Ovary (tissue), 9 donors: Measurements from ENCODE around the gene MYPN. TPM values are rescaled to one million over a fixed set of nuclear protein-coding genes. Genes with fewer than 3 reads are reported as not detected.

ENCODE experiments used
- DNase-seq, 5 donors: peaks; one replicate each; pipeline ENCODE4 v3.0.0-alpha.2; 2019 to 2020
- H3K27ac ChIP-seq, 2 donors: fragments of 200-600 bp; one replicate each; pipeline versions ENCODE4 v1.5.1 to v1.8.0; 2019 to 2022
- H3K27me3 ChIP-seq: fragments of 200-600 bp; one replicate; pipeline ENCODE4 v1.8.0; 2022
- H3K36me3 ChIP-seq: fragments of 200-600 bp; sonication (generic); one replicate; pipeline ENCODE4 v1.5.1; 2019
- H3K4me1 ChIP-seq: one replicate; pipeline ENCODE4 v1.8.1; 2013; ENCODE audit warnings: mild to moderate bottlenecking, moderate library complexity; ENCODE audit not compliant: insufficient read depth
- H3K4me3 ChIP-seq: fragments of 200-600 bp; sonication (generic); one replicate; pipeline ENCODE4 v1.5.1; 2017
- H3K9me3 ChIP-seq, 2 donors: fragments of 200-600 bp in 1 of 2; sonication (generic) in 1 of 2; one replicate each; pipeline versions ENCODE4 v1.5.1 to v1.8.1; 2013 to 2019; ENCODE audit warnings: mild to moderate bottlenecking in 1 of 2, moderate library complexity in 1 of 2
- CTCF ChIP-seq, 3 donors: fragments of 450-650 bp in 2 of 3; fragments of 200-600 bp in 1 of 3; IDR thresholded peaks; one replicate each; pipeline versions ENCODE4 v1.5.1 to v1.8.0; 2016 to 2022; ENCODE audit warnings: antibody characterized with exemption in 3 of 3, mild to moderate bottlenecking in 1 of 3
- EP300 ChIP-seq: sonication (generic); formaldehyde crosslinking; IDR thresholded peaks from one replicate; pipeline ENCODE4 v1.6.1; 2017; ENCODE audit warnings: antibody characterized with exemption
- POLR2A ChIP-seq: fragments of 450-650 bp; IDR thresholded peaks from one replicate; pipeline ENCODE4 v1.6.1; 2017; ENCODE audit warnings: antibody characterized with exemption, mild to moderate bottlenecking, moderate library complexity
- WGBS, 3 donors: extraction: QIAGEN DNeasy Blood & Tissue Kit in 1 of 3; methylation state at CpG; one replicate each; pipeline versions ENCODE4 v1.1.5 to v1.1.7; 2013 to 2017; 5-methylcytosine and 5-hydroxymethylcytosine counted together
- intact Hi-C, 4 donors: fragments of 100-400 bp; cut with DNase I; formaldehyde crosslinking; loops; one replicate each; pipeline versions ENCODE4 v1.11.0 to v1.15.1; 2022 to 2023
- polyA plus RNA-seq, 2 donors: library from polyadenylated mRNA; stranded (reverse); fragments of 200-250 nt in 1 of 2; fragments of 350-450 nt in 1 of 2; fragmentation: Illumina TruSeq in 1 of 2; extraction: RNeasy Lipid Tissue Mini Kit (QIAGEN cat#74804) in 1 of 2; gene quantifications; one replicate each; pipeline ENCODE4 v1.2.3, GENCODE V29; 2013 to 2014
- total RNA-seq, 7 donors: library from RNA; depleted of rRNA in 2 of 7; stranded (reverse); fragments of >200 nt in 2 of 7; fragmentation: NEBNext Ultra II Directional in 3 of 7; extraction: Animal tissue kit (Norgen Biotek cat#: 25700) in 3 of 7; gene quantifications; one replicate each; pipeline versions ENCODE4 v1.1.0 to v1.2.4, GENCODE V29; 2016 to 2023
- donor health status: DM: no; HTN: no; CAD: no; lungs with moderate emphysema.
- donor health status: DM: no; HTN: no; CAD: no.
- donor health status: Bipolar disorder and iron deficiency.
- donor health status: DM: yes; HTN: yes; CAD: no.
- donor health status: DM: no; HTN: no; CAD: no.
- donor health status: DM: yes; HTN: yes; CAD: no.

MYPN gene
- total and polyA plus RNA-seq, 9 donors, result 0.05 to 0.18 (median 0.16) TPM; not detected in 5

GRCh38 chr10:68082872-68083271 lies 26.4 kb upstream of the MYPN start:
- DNase-seq, result no peak
- Histone ChIP-seq H3K4me3 (no peak overlapping the region), H3K27me3 (no peaks in the 10 kb centered on the region), H3K4me1 (no peaks in the 10 kb centered on the region), H3K9me3 (no peaks in the 10 kb centered on the region), H3K27ac (no peak overlapping the region), H3K36me3 (no peaks in the 10 kb centered on the region)
- intact Hi-C loops, result loop anchor here in 2 of 4 donors (5.0 kb wide), 2 partner anchors 74 to 79 kb away; no protein-coding TSS in a partner anchor
- TF ChIP-seq EP300 (no peak), CTCF (IDR thresholded peaks at IDR 0.05) (no peak), POLR2A (no peak)
- WGBS, 3 donors, result 10 to 18% (median 14%) methylated on average over 1 of the region's 1 CpG

GRCh38 chr10:68083953-68084352 lies 25.3 kb upstream of the MYPN start:
- intact Hi-C loops, result loop anchor here in 2 of 4 donors (5.0 kb wide), 2 partner anchors 73 to 78 kb away; no protein-coding TSS in a partner anchor
- no peaks in the 10 kb centered on the region for H3K36me3 ChIP-seq
- H3K9me3 ChIP-seq, result no peaks in the 10 kb centered on the region
- H3K27me3 ChIP-seq, result no peaks in the 10 kb centered on the region
- 48 to 63% (median 57%) methylated on average over 1 of the region's 1 CpG for WGBS, 3 donors
- no peak overlapping the region for H3K4me3 ChIP-seq
- H3K27ac ChIP-seq, result no peak overlapping the region
- H3K4me1 ChIP-seq, result no peaks in the 10 kb centered on the region
- TF ChIP-seq CTCF (IDR thresholded peaks at IDR 0.05) (no peak), EP300 (no peak), POLR2A (no peak)
- no peak for DNase-seq

- Histone ChIP-seq H3K27ac (no peak overlapping the region), H3K36me3 (no peaks in the 10 kb centered on the region), H3K27me3 (no peaks in the 10 kb centered on the region), H3K4me3 (no peak overlapping the region), H3K9me3 (no peaks in the 10 kb centered on the region), H3K4me1 (no peaks in the 10 kb centered on the region)
- intact Hi-C loops, result loop anchor here in 2 of 4 donors (5.0 kb wide), 2 partner anchors 73 to 78 kb away; no protein-coding TSS in a partner anchor
- no peak for DNase-seq
- 71 to 80% (median 78%) methylated on average over 4 of the region's 4 CpGs for WGBS, 3 donors
- no peak for TF ChIP-seq CTCF (IDR thresholded peaks at IDR 0.05)
- TF ChIP-seq POLR2A, result no peak
- no peak for TF ChIP-seq EP300
Measured at GRCh38 chr10:68084469-68084868, 24.8 kb upstream of the MYPN start.

GRCh38 chr10:68086011-68086410 lies 23.3 kb upstream of the MYPN start:
- intact Hi-C loops, result loop anchor here in 1 of 4 donors (5.0 kb wide), 1 partner anchor 116 kb away; no protein-coding TSS in a partner anchor

More at GRCh38 chr10:68086011-68086410, 23.3 kb upstream of the MYPN start:
- Histone ChIP-seq H3K27ac (no peak overlapping the region), H3K27me3 (no peaks in the 10 kb centered on the region), H3K4me3 (no peak overlapping the region), H3K9me3 (no peaks in the 10 kb centered on the region), H3K4me1 (no peaks in the 10 kb centered on the region), H3K36me3 (no peaks in the 10 kb centered on the region)
- no peak for DNase-seq
- 53 to 58% (median 58%) methylated on average over 2 of the region's 2 CpGs for WGBS, 3 donors
- TF ChIP-seq EP300, result no peak
- no peak for TF ChIP-seq CTCF (IDR thresholded peaks at IDR 0.05)
- no peak for TF ChIP-seq POLR2A
